Panc1 (cell line): ENCODE measurements around the gene ONECUT3. TPM values are rescaled to one million over a fixed set of nuclear protein-coding genes. Genes with fewer than 3 reads are reported as not detected.
"Not testable (repeated sequence)": the region's sequence is repeated elsewhere in the genome, so short reads cannot be mapped to it uniquely, and the experiment has no call there.

Experiments
- ATAC-seq: fragments of 200-7000 bp; cut with Tn5 transposase; 2 replicates; pipeline ENCODE4 v1.9.1; 2020; ENCODE audit warnings: mild to moderate bottlenecking, moderate library complexity
- BruUV-seq: library from RNA; stranded (reverse); fragments of 400-500 nt; replicated peaks from 2 replicates; lab custom pipeline; 2021; lab: Mats Ljungman, UMichigan
- CTCF ChIA-PET: fragments of 300-600 bp; sonication (Branson Sonifier 250); formaldehyde crosslinking; loops from one replicate; lab custom pipeline; 2022; ENCODE audit warnings: antibody characterized with exemption; lab: Charles Lee
- POLR2A ChIA-PET: fragments of 300-600 bp; sonication (Branson Sonifier 250); formaldehyde crosslinking; loops from one replicate; lab custom pipeline; 2022; ENCODE audit warnings: antibody characterized with exemption; lab: Charles Lee
- DNase-seq: peaks from one replicate; pipeline ENCODE4 v3.0.0-alpha.2; 2010; ENCODE audit warnings: low read depth, low spot score
- H3K27ac ChIP-seq: 2 replicates; pipeline ENCODE4 v1.5.1; 2011; ENCODE audit warnings: mild to moderate bottlenecking, low read length, inconsistent platforms
- H3K27me3 ChIP-seq: fragments of 200-500 bp; sonication (Bioruptor generic); 2 replicates; pipeline ENCODE4 v1.6.0; 2014; ENCODE audit warnings: low read length, inconsistent platforms; ENCODE audit not compliant: control insufficient read depth, insufficient read depth
- H3K36me3 ChIP-seq: fragments of 200-500 bp; sonication (Bioruptor generic); 2 replicates; pipeline ENCODE4 v1.5.1; 2014; ENCODE audit warnings: inconsistent platforms, mild to moderate bottlenecking, low read length, moderate library complexity; ENCODE audit not compliant: control insufficient read depth, insufficient read depth
- H3K4me1 ChIP-seq: 2 replicates; pipeline ENCODE4 v1.5.1; 2011; ENCODE audit warnings: inconsistent platforms, mild to moderate bottlenecking, low read length, moderate library complexity; ENCODE audit not compliant: control insufficient read depth, insufficient read depth
- H3K4me3 ChIP-seq, 2 experiments: 2 replicates each; pipeline ENCODE4 v1.5.1; 2011 to 2012; ENCODE audit warnings: low read depth in 2 of 2, low read length in 2 of 2, mild to moderate bottlenecking in 2 of 2, inconsistent platforms in 1 of 2, moderate library complexity in 1 of 2
- H3K9me3 ChIP-seq: fragments of 200-500 bp; sonication (Bioruptor generic); 2 replicates; pipeline ENCODE4 v1.5.1; 2014; ENCODE audit warnings: low read depth, mild to moderate bottlenecking, inconsistent platforms, low read length, moderate library complexity; ENCODE audit not compliant: control insufficient read depth, insufficient read depth
- CTCF ChIP-seq: fragments of 450-650 bp; IDR thresholded peaks from 2 replicates; pipeline ENCODE4 v1.5.1; 2017; ENCODE audit warnings: mild to moderate bottlenecking
- POLR2AphosphoS5 ChIP-seq: IDR thresholded peaks from 2 replicates; pipeline ENCODE4 v1.6.1; 2012; ENCODE audit warnings: mild to moderate bottlenecking, low read depth, low read length, moderate library complexity
- REST ChIP-seq, 2 experiments: IDR thresholded peaks; 2 replicates each; pipeline ENCODE4 v1.6.1; 2011 to 2012; ENCODE audit warnings: low read depth in 2 of 2, control low read depth in 1 of 2, low read length in 1 of 2, mild to moderate bottlenecking in 1 of 2, moderate library complexity in 1 of 2; ENCODE audit not compliant: insufficient read depth in 1 of 2
- SIN3A ChIP-seq: IDR thresholded peaks from 2 replicates; pipeline ENCODE4 v1.6.1; 2012; ENCODE audit warnings: low read depth, mild to moderate bottlenecking, low read length, moderate library complexity, borderline replicate concordance; ENCODE audit not compliant: insufficient read depth
- TCF7L2 ChIP-seq: IDR thresholded peaks from 2 replicates; pipeline ENCODE4 v1.6.1; 2011; ENCODE audit warnings: mild to moderate bottlenecking, low read depth, low read length, inconsistent platforms
- in situ Hi-C: cut with HindIII; loops from 2 replicates; pipeline ENCODE4 v1.10.0; 2016; ENCODE audit warnings: low sequenced_read_pairs, low pct_unique_long_range_greater_than_20kb
- intact Hi-C: fragments of 100-400 bp; cut with micrococcal nuclease; formaldehyde crosslinking; loops from one replicate; pipeline ENCODE4 v1.10.0; 2022; ENCODE audit not compliant: unreplicated experiment
- total RNA-seq: library from RNA; stranded (reverse); gene quantifications from one replicate; pipeline ENCODE4 v1.2.1, GENCODE V29; 2021; ENCODE audit not compliant: unreplicated experiment

Gene ONECUT3
- total RNA-seq, 1 experiment from 2014 or later, result 16.5 TPM

- in situ Hi-C loops (no loop called here), intact Hi-C loops (no loop called here)
- no peak overlapping the region for H3K4me3 ChIP-seq
- no peaks in the 10 kb centered on the region for H3K27me3 ChIP-seq
- H3K36me3 ChIP-seq, result no peaks in the 10 kb centered on the region
- CTCF ChIA-PET, result interaction anchor here (0.5 kb wide), 1 partner anchor 36 kb away, joined by 6 read pairs; no protein-coding TSS in a partner anchor
- DNase-seq (no peak), ATAC-seq (no peak)
- POLR2A ChIA-PET, result interaction anchor here (0.6 kb wide), 1 partner anchor 211 kb away, joined by 3 read pairs; no protein-coding TSS in a partner anchor
- no peak for TF ChIP-seq TCF7L2
- no peak for TF ChIP-seq POLR2AphosphoS5
- no peak for TF ChIP-seq SIN3A
- no peak for TF ChIP-seq REST (IDR thresholded peaks at IDR 0.05; ENCODE audit: insufficient read depth in 1 of 2, low read depth in 2 of 2, low read length in 1 of 2)
- no peak for TF ChIP-seq CTCF
- H3K4me1 ChIP-seq, result peaks cover 12% of the 10 kb centered on the region
- no peaks in the 10 kb centered on the region for H3K9me3 ChIP-seq
- BruUV-seq, result no TSS peak
- no peak overlapping the region for H3K27ac ChIP-seq
Observed at GRCh38 chr19:1760020-1760419, 6.7 kb downstream of the ONECUT3 start.

GRCh38 chr19:1760786-1761527 lies 7.7 kb downstream of the ONECUT3 start:
- H3K9me3 ChIP-seq, ATAC-seq, H3K27me3 ChIP-seq, H3K27ac ChIP-seq, intact Hi-C loops, H3K36me3 ChIP-seq, BruUV-seq, H3K4me3 ChIP-seq, DNase-seq, CTCF ChIA-PET, in situ Hi-C loops: not testable (repeated sequence)
- POLR2A ChIA-PET, result interaction anchor here (0.7 kb wide), 1 partner anchor 87 kb away, joined by 14 read pairs; no protein-coding TSS in a partner anchor
- peaks cover 19% of the 10 kb centered on the region for H3K4me1 ChIP-seq
